T-helper 9 cell (primary cell): ENCODE results near the gene PGGHG.

ENCODE experiments used
- DNase-seq: peaks from one replicate; pipeline ENCODE4 v3.0.0-alpha.2; 2020

Gene PGGHG

GRCh38 chr11:269146-269890 lies 19.6 kb upstream of the PGGHG start:
- DNase-seq = no peak

- DNase-seq = no peak
Measured at GRCh38 chr11:270451-271318, 18.2 kb upstream of the PGGHG start.

- DNase-seq = no peak
Measured at GRCh38 chr11:271319-271715, 17.6 kb upstream of the PGGHG start.

- no peak for DNase-seq
Measured at GRCh38 chr11:272195-272930, 16.6 kb upstream of the PGGHG start.

- DNase-seq = no peak
Measured at GRCh38 chr11:272931-273198, 16.1 kb upstream of the PGGHG start.

GRCh38 chr11:276219-276618 lies 12.7 kb upstream of the PGGHG start:
- no peak for DNase-seq

- no peak for DNase-seq
Measured at GRCh38 chr11:278001-278951, 10.7 kb upstream of the PGGHG start, which contains the start of gene NLRP6. NLRP6 (plus strand) TSS chr11:278407; CDS start chr11:278570, 163 bp downstream.

GRCh38 chr11:279040-279965 lies 9.6 kb upstream of the PGGHG start:
- no peak for DNase-seq

GRCh38 chr11:279966-280705 lies 8.8 kb upstream of the PGGHG start:
- no peak for DNase-seq

GRCh38 chr11:280706-281485 lies 8.0 kb upstream of the PGGHG start:
- no peak for DNase-seq

GRCh38 chr11:281486-282161 lies 7.3 kb upstream of the PGGHG start:
- no peak for DNase-seq

- DNase-seq = no peak
Measured at GRCh38 chr11:282171-282570, 6.8 kb upstream of the PGGHG start.

- no peak for DNase-seq
Measured at GRCh38 chr11:282630-283360, 6.1 kb upstream of the PGGHG start.

GRCh38 chr11:283405-284104 lies 5.4 kb upstream of the PGGHG start:
- no peak for DNase-seq

- no peak for DNase-seq
Measured at GRCh38 chr11:284105-285020, 4.6 kb upstream of the PGGHG start.
